ENCODE measurements around the gene SLC39A11.

The SLC39A11 gene

DNA sequence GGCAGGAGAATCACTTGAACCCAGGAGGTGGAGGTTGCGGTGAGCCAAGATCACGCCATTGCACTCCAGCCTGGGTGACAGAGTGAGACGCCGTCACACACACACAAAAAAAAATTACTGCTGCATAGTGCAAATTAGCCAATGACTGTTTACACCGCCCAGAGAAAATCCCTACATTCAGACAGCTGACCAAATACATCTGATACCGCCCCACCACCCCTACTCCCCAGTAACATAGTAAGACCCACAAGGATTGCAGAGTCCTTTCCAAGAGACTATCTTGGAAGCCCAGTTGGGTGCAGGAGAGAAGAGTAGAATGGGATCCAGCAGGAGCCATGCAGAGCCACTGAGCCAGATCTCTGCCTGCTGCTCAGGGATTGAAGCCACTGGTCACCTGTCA is 63.5 kb downstream of the SLC39A11 start:
- H3K4me1 ChIP-seq (ENCODE audit: control insufficient read depth, insufficient read depth, low read length), result peaks cover 20% of the 10 kb centered on the region

DNA sequence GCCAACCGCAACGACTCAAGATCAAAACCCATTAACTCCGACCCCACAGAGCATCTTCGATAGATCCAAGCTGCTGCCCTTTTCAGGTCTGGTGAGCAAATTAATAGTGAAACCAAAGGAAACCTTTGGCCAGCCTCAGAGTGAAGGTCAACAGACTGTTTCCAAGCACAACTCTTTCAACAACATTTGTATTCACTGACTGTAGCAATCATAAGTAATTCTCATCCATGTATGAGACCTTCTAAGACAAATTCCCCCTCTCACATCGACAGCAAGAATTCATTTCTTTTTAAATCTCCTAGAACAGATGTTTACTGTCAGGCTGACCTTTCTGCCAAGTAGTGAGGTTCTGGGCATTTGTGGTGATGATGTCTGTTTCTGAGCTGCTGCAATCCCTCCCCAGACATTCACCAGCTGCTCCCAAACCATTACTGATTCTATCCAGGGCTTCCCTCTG is 64.2 kb downstream of the SLC39A11 start:
- no peak overlapping the region for H3K27ac ChIP-seq (ENCODE audit: insufficient read depth, low read depth, low read length, poor library complexity, severe bottlenecking)

More for the DNA sequence above, 63.5 kb downstream of the SLC39A11 start:
- Histone ChIP-seq H3K27me3 (ENCODE audit: control insufficient read depth, insufficient read depth, low read length, poor library complexity, severe bottlenecking) (no peaks in the 10 kb centered on the region), H3K9me3 (ENCODE audit: control insufficient read depth, low read length) (no peaks in the 10 kb centered on the region), H3K36me3 (ENCODE audit: control insufficient read depth, insufficient read depth, low read length) (no peaks in the 10 kb centered on the region), H3K27ac (ENCODE audit: insufficient read depth, low read depth, low read length, poor library complexity, severe bottlenecking) (no peak overlapping the region), H3K4me3 (ENCODE audit: insufficient read depth, low read depth, low read length) (no peak overlapping the region)
- 96% methylated on average over 6 of the region's 6 CpGs for WGBS, 2 experiments

DNA sequence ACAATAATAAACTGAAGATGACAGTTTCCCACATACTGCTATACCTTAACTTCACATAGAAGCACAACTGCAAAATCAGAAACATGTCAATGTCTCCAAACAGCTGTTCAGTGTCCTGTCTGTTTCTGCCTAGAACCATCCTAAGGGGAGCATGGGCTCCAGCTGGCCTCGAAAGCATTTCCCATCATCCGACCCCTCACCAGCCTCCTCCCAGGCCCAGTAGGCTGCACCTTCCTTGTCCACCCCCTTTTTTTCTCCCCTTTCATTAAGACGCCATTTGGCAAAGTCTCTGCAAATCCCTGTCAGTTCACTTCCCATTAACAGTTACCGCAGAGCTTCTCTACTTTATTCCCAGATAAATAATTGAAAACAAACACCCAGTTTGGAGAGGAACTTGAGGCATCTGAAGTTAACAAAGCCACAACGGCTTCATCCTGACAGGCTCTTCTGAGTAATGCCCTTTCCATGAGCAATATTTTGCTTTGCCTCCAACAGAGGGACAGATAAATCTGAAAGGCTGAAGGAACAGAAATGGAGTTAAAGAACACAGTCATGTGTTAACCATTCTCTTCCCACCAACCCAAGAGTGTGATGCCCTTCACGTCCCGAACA is 65.3 kb downstream of the SLC39A11 start:
- Histone ChIP-seq H3K9me3 (ENCODE audit: control insufficient read depth, low read length) (no peaks in the 10 kb centered on the region), H3K36me3 (ENCODE audit: control insufficient read depth, insufficient read depth, low read length) (no peaks in the 10 kb centered on the region), H3K4me1 (ENCODE audit: control insufficient read depth, insufficient read depth, low read length) (peaks cover 14% of the 10 kb centered on the region), H3K27me3 (ENCODE audit: control insufficient read depth, insufficient read depth, low read length, poor library complexity, severe bottlenecking) (no peaks in the 10 kb centered on the region), H3K27ac (ENCODE audit: insufficient read depth, low read depth, low read length, poor library complexity, severe bottlenecking) (no peak overlapping the region), H3K4me3 (ENCODE audit: insufficient read depth, low read depth, low read length) (no peak overlapping the region)
- WGBS, 2 experiments, result 80 to 81% methylated on average over 7 of the region's 7 CpGs

More for the DNA sequence above, 64.2 kb downstream of the SLC39A11 start:
- H3K9me3 ChIP-seq (ENCODE audit: control insufficient read depth, low read length), result no peaks in the 10 kb centered on the region
- no peaks in the 10 kb centered on the region for H3K27me3 ChIP-seq (ENCODE audit: control insufficient read depth, insufficient read depth, low read length, poor library complexity, severe bottlenecking)
- WGBS, 2 experiments, result 92 to 98% methylated on average over 5 of the region's 5 CpGs
- H3K36me3 ChIP-seq (ENCODE audit: control insufficient read depth, insufficient read depth, low read length), result no peaks in the 10 kb centered on the region
- peaks cover 18% of the 10 kb centered on the region for H3K4me1 ChIP-seq (ENCODE audit: control insufficient read depth, insufficient read depth, low read length)
- H3K4me3 ChIP-seq (ENCODE audit: insufficient read depth, low read depth, low read length), result no peak overlapping the region

DNA sequence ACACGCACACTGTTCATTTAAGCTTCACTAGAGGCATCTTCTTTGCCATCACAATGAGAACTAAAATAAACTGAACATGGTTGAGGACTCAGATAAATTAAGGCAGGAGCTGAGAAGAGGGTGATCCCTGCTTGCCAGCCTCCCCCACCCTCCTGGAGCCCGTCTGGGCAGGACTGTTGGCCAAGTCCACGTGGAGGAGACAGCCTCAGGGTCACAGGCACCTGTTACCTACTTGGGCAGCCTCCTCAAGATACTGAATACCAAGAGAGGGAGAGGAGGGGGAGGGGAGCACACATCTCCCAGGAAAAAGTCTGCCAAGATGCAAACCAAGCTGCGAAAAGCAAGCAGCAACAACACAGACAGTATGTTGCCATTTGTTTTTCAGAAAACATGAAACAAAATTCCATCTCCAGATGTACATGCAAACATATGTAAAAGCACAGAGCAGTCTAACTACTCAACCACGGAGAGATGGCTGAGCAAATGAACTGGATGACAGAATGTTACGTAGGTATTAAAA is 67.4 kb downstream of the SLC39A11 start:
- Histone ChIP-seq H3K4me1 (ENCODE audit: control insufficient read depth, insufficient read depth, low read length) (peaks cover 7% of the 10 kb centered on the region), H3K4me3 (ENCODE audit: insufficient read depth, low read depth, low read length) (no peak overlapping the region), H3K27me3 (ENCODE audit: control insufficient read depth, insufficient read depth, low read length, poor library complexity, severe bottlenecking) (no peaks in the 10 kb centered on the region), H3K27ac (ENCODE audit: insufficient read depth, low read depth, low read length, poor library complexity, severe bottlenecking) (no peak overlapping the region), H3K9me3 (ENCODE audit: control insufficient read depth, low read length) (no peaks in the 10 kb centered on the region), H3K36me3 (ENCODE audit: control insufficient read depth, insufficient read depth, low read length) (no peaks in the 10 kb centered on the region)
- WGBS, 2 experiments, result 75 to 81% methylated on average over 4 to 5 of the region's 6 CpGs

DNA sequence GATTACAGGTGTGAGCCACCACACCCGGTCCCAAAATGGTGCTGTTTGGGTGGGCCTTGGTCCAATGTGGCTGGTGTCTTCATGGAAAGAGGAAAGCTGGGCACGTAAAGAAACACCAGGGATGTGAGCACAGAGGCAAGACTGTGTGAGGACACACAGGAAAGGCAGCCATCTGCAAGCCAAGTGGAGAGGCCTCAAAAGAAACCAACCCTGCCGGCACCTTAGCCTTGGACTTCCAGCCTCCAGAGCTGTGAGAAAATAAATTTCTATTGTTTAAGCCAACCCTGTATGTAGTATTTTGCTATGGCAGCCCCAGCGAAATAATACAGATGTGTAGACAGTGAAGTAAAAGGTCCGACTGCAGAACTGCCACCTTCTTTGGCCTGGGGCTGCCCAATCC is 68.7 kb downstream of the SLC39A11 start:
- H3K4me3 ChIP-seq (ENCODE audit: insufficient read depth, low read depth, low read length), result no peak overlapping the region
- no peaks in the 10 kb centered on the region for H3K9me3 ChIP-seq (ENCODE audit: control insufficient read depth, low read length)
- no peak overlapping the region for H3K27ac ChIP-seq (ENCODE audit: insufficient read depth, low read depth, low read length, poor library complexity, severe bottlenecking)
- WGBS, 2 experiments, result 95 to 97% methylated on average over 5 of the region's 5 CpGs
- H3K36me3 ChIP-seq (ENCODE audit: control insufficient read depth, insufficient read depth, low read length), result no peaks in the 10 kb centered on the region
- peaks cover 7% of the 10 kb centered on the region for H3K4me1 ChIP-seq (ENCODE audit: control insufficient read depth, insufficient read depth, low read length)
- no peaks in the 10 kb centered on the region for H3K27me3 ChIP-seq (ENCODE audit: control insufficient read depth, insufficient read depth, low read length, poor library complexity, severe bottlenecking)

DNA sequence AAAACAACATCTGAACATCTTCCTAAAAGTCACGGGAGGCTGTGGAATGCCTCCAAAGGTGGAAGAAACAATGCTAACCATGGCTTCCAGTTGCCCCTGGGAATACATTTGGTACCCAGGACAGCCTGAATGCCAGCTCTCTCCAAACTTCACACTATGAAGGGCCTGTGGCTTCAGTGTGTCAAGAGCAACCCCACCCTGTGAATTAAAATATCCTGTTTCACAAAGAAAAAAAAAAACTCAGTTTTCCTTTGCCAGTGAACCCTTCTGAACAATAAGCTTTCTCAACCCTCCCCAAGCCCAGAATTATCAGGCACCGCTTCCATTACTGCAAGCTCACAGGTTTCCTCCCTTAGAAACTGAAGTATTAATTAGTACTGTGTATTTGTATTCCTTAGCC is 69.8 kb downstream of the SLC39A11 start:
- WGBS, 2 experiments, result 92 to 98% methylated on average over 2 of the region's 2 CpGs
- Histone ChIP-seq H3K9me3 (ENCODE audit: control insufficient read depth, low read length) (no peaks in the 10 kb centered on the region), H3K27me3 (ENCODE audit: control insufficient read depth, insufficient read depth, low read length, poor library complexity, severe bottlenecking) (no peaks in the 10 kb centered on the region), H3K4me3 (ENCODE audit: insufficient read depth, low read depth, low read length) (no peak overlapping the region), H3K36me3 (ENCODE audit: control insufficient read depth, insufficient read depth, low read length) (no peaks in the 10 kb centered on the region), H3K4me1 (ENCODE audit: control insufficient read depth, insufficient read depth, low read length) (peaks cover 6% of the 10 kb centered on the region), H3K27ac (ENCODE audit: insufficient read depth, low read depth, low read length, poor library complexity, severe bottlenecking) (no peak overlapping the region)

DNA sequence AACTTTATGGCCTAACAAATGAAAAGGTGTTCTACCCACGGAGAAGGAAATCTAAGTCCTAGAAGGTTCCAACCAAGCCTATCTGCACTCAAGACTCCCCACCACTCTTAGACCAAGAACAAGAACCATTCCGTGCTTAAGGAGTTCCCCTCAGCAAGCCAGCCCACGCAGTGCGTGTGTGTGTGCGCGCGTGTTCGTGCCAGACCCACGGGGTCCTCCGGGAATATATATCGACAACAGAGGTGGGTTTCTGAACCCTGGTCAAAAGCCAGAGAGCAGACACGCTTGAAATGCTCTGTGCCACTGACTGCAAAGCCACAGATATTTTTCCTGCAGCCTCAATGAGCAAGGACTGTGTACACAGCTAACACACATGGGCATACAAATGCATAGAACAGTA is 70.7 kb downstream of the SLC39A11 start:
- no peaks in the 10 kb centered on the region for H3K36me3 ChIP-seq (ENCODE audit: control insufficient read depth, insufficient read depth, low read length)
- H3K4me1 ChIP-seq (ENCODE audit: control insufficient read depth, insufficient read depth, low read length), result no peaks in the 10 kb centered on the region
- WGBS, 2 experiments, result 89 to 91% methylated on average over 12 of the region's 12 CpGs
- no peak overlapping the region for H3K27ac ChIP-seq (ENCODE audit: insufficient read depth, low read depth, low read length, poor library complexity, severe bottlenecking)
- H3K9me3 ChIP-seq (ENCODE audit: control insufficient read depth, low read length), result no peaks in the 10 kb centered on the region
- no peak overlapping the region for H3K4me3 ChIP-seq (ENCODE audit: insufficient read depth, low read depth, low read length)
- no peaks in the 10 kb centered on the region for H3K27me3 ChIP-seq (ENCODE audit: control insufficient read depth, insufficient read depth, low read length, poor library complexity, severe bottlenecking)

DNA sequence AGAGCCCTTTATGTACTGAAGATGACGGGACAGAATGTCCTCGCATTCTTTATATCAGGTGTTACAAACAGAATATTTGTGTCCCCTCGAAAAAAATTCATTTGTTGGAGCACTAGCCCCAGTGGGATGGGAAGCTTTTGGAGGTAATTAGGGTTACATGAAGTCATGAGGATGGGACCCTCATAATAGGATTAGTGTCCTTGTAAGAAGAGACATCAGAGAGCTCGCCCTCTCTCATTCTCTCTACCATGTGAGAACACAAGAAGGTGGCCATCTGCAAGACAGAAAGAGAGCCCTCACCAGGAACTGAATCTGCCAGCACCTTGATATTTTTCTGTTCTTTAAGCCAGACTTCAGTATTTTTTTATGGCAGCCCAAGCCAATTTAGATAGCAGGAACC is 72.4 kb downstream of the SLC39A11 start:
- no peak overlapping the region for H3K4me3 ChIP-seq (ENCODE audit: insufficient read depth, low read depth, low read length)
- no peaks in the 10 kb centered on the region for H3K36me3 ChIP-seq (ENCODE audit: control insufficient read depth, insufficient read depth, low read length)
- no peaks in the 10 kb centered on the region for H3K4me1 ChIP-seq (ENCODE audit: control insufficient read depth, insufficient read depth, low read length)
- H3K9me3 ChIP-seq (ENCODE audit: control insufficient read depth, low read length), result no peaks in the 10 kb centered on the region
- H3K27me3 ChIP-seq (ENCODE audit: control insufficient read depth, insufficient read depth, low read length, poor library complexity, severe bottlenecking), result no peaks in the 10 kb centered on the region
- 94 to 97% methylated on average over 4 of the region's 4 CpGs for WGBS, 2 experiments
- no peak overlapping the region for H3K27ac ChIP-seq (ENCODE audit: insufficient read depth, low read depth, low read length, poor library complexity, severe bottlenecking)

DNA sequence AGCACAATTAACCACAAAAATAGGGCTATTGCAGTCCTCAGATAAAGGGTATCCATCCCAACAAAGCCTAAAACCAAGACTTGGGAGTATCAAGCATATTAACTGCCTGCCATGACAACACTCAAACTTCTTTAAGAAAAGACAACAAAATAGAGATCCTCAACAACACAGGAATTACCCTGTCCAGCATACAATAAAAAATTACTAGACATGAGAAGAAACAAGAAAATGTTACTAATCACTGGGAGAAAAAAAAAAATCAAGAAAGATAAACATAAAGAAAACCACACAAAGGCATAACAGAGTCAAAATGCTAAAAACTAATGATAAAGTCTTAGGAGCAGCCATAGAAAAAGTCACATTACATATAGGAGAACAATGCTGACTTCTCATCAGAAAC is 73.9 kb downstream of the SLC39A11 start:
- no peak overlapping the region for H3K27ac ChIP-seq (ENCODE audit: insufficient read depth, low read depth, low read length, poor library complexity, severe bottlenecking)
- H3K4me3 ChIP-seq (ENCODE audit: insufficient read depth, low read depth, low read length), result no peak overlapping the region
- H3K36me3 ChIP-seq (ENCODE audit: control insufficient read depth, insufficient read depth, low read length), result no peaks in the 10 kb centered on the region
- no peaks in the 10 kb centered on the region for H3K4me1 ChIP-seq (ENCODE audit: control insufficient read depth, insufficient read depth, low read length)
- no peaks in the 10 kb centered on the region for H3K27me3 ChIP-seq (ENCODE audit: control insufficient read depth, insufficient read depth, low read length, poor library complexity, severe bottlenecking)
- no peaks in the 10 kb centered on the region for H3K9me3 ChIP-seq (ENCODE audit: control insufficient read depth, low read length)

DNA sequence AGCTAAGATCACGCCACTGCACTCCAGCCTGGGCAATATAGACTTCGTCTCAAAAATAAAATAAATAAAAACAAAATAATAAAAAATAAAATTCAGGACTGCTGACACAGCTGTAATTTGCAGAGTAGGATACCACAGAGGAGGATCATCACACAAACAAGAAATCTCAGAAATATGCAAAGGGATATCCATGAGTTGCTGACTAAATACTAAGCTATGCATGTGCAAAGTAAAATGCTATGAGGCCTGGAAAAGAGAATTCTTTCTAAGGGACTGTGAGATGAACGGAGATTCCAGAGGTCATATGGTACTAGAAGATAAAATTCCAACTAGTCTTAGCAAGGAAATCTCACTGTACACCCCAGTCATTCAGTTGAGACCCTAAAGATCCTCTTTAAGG is 74.8 kb downstream of the SLC39A11 start:
- H3K4me1 ChIP-seq (ENCODE audit: control insufficient read depth, insufficient read depth, low read length), result no peaks in the 10 kb centered on the region
- H3K27ac ChIP-seq (ENCODE audit: insufficient read depth, low read depth, low read length, poor library complexity, severe bottlenecking), result no peak overlapping the region
- H3K36me3 ChIP-seq (ENCODE audit: control insufficient read depth, insufficient read depth, low read length), result no peaks in the 10 kb centered on the region
- no peak overlapping the region for H3K4me3 ChIP-seq (ENCODE audit: insufficient read depth, low read depth, low read length)
- WGBS, 2 experiments, result 85 to 92% methylated on average over 1 to 2 of the region's 3 CpGs
- H3K27me3 ChIP-seq (ENCODE audit: control insufficient read depth, insufficient read depth, low read length, poor library complexity, severe bottlenecking), result no peaks in the 10 kb centered on the region
- H3K9me3 ChIP-seq (ENCODE audit: control insufficient read depth, low read length), result no peaks in the 10 kb centered on the region
